IPS DF 4.7 (cell line): ENCODE measurements around the gene CD93.

Experiments used
- DNase-seq: peaks from one replicate; pipeline ENCODE4 v3.0.0-alpha.2; 2013; ENCODE audit warnings: low spot score; ENCODE audit errors: extremely low read depth

Gene CD93, protein sequence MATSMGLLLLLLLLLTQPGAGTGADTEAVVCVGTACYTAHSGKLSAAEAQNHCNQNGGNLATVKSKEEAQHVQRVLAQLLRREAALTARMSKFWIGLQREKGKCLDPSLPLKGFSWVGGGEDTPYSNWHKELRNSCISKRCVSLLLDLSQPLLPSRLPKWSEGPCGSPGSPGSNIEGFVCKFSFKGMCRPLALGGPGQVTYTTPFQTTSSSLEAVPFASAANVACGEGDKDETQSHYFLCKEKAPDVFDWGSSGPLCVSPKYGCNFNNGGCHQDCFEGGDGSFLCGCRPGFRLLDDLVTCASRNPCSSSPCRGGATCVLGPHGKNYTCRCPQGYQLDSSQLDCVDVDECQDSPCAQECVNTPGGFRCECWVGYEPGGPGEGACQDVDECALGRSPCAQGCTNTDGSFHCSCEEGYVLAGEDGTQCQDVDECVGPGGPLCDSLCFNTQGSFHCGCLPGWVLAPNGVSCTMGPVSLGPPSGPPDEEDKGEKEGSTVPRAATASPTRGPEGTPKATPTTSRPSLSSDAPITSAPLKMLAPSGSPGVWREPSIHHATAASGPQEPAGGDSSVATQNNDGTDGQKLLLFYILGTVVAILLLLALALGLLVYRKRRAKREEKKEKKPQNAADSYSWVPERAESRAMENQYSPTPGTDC

DNA sequence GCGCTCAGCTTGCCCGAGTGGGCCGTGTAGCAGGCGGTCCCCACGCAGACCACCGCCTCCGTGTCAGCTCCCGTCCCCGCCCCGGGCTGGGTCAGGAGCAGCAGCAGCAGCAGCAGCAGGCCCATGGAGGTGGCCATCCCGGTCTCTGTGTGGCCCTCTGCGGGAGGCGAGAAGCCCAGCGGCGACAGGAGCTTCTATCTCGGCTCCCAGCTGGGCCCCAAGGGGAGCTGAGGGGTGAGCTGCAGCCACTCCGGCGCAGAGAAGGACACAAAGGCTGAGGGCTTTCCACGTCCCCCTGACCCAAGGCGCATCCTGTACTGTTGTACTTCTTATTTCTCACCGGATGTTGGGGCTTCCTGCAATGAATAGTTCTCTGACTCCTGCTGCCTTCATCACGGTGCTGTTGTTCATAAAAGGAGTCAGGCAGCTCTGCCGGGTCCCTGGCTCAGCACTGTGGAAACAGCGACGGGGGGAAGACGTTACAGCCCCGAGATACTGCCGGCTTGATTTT is at the start of gene CD93:
Gene CD93, minus strand, starts transcription at position 269 of the 511 bp plus-strand sequence. Its CDS starts 132 bp downstream, at position 137.
- no peak for DNase-seq

DNA sequence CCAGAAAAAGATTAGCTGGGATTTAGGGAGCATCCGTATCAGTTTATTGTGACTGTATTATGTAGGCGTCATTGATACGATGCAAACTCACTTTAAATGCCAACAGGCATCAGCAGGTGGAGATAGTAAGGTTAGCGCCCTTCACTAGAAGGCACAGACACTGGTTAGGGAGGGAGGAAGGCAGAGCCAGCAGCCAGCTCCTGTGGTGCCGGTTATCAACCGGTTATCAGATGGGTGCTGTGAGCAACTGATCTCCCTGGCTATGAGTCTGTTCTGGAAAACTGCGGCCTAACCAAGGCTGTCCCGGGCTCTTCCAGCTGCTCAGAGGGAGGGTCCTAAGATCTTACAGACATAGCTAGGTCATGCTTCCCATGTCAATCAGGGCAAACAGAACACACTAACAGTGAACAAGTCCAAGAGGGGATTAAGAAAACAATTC is 47.5 kb upstream of the CD93 start:
- no peak for DNase-seq

DNA sequence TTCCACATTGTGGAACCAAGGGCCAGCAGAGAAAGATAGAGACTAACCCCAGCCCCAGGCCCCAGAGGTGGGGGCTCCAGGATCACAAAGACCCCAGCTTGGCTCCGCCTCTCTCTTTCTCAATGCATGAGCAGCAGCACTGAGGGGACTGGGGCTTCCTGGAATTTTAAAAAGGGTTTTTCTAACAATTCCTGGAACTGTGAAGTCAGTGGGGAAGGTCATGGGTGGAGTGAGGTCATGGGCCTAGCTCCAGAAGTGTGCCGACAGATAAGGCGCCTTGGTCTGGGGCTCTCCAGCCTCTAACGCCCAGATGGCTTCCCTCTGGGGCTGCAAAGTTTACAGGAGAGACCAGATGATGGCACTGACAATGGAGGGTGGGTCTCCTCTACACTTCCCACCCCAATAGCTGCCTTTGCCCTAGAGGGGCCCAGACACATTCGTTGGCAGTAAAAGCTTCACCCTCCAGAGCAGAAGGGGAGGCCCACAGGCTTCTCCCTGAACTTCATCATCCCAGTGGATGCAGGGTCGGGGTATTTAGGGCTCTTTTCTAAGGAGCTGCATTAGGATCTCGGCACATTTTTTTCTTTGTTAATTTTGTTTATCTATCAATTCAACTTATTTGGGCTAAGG is 46.9 kb upstream of the CD93 start:
- no peak for DNase-seq

DNA sequence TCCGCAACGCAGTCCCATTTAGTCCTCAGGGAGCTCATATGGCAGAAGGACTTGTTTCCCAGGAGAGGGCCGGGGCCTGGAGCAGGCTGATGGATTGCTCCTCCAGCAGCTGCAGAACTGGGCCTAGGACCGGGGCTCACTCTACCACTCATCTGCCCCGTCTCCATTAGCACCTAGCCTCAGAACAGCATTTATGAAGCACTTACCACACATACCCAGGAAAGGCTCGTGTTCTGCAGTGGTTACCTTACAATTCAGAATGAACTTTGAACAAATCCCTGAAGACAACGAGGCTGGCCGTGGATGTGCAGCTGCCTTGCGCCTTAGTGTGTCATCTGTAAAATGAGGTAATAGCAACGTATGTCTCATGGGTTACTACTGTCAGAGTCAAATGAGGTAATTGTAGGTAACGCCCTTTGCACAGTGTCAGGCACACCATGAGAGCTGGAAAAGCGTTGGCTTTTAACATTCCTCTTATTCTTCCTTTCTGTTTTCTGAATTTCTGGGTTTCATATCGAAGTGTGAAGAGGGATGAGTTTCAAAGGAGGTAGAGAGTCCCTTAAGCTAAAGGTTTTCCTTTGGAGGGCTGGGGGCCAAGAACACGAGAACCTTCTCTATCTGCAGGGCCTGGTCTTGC is 46.3 kb upstream of the CD93 start:
- DNase-seq, result no peak

DNA sequence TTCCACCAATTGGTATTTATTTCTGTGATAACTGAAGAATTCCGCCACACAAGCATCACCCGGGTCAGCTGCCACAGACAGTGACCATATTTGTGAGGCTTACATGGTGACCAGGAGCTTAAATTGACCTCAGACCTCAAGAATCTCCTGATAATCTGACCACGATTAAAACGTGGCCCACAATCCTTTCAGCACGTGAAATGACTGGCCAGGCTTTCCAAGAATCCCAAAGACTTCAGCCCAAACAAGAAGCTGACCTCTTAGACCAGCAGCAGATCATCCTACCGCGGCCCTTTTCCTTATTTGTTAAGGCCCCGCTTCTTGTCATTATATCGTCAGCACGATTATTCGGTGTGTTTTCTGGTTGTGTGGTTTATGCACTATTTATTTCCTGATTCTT is 45.6 kb upstream of the CD93 start:
- no peak for DNase-seq

DNA sequence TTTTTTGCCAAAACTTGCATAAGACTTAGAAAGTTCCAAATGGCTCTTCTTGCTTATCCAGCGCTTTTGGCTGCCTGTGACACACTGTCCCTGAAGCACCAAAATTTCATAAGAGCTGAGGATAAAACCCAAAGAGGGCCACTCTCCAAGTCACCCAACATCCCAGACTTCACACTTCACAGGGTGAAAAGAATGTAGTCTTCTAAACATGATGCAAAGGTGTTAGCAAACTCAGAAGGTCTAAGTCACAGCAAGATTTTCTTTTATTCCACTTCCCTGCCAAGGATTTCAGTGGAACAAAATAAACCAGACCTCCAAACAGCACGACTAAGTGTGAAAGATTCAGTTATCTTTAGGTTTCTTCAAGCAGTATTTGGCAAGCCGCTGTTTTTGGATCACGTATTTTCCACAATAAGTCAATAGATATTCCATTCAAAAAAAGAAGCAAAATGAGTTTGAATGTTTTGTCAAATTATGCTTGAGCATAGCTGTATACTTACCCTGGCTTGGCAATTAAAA is 44.6 kb upstream of the CD93 start:
- DNase-seq, result no peak

DNA sequence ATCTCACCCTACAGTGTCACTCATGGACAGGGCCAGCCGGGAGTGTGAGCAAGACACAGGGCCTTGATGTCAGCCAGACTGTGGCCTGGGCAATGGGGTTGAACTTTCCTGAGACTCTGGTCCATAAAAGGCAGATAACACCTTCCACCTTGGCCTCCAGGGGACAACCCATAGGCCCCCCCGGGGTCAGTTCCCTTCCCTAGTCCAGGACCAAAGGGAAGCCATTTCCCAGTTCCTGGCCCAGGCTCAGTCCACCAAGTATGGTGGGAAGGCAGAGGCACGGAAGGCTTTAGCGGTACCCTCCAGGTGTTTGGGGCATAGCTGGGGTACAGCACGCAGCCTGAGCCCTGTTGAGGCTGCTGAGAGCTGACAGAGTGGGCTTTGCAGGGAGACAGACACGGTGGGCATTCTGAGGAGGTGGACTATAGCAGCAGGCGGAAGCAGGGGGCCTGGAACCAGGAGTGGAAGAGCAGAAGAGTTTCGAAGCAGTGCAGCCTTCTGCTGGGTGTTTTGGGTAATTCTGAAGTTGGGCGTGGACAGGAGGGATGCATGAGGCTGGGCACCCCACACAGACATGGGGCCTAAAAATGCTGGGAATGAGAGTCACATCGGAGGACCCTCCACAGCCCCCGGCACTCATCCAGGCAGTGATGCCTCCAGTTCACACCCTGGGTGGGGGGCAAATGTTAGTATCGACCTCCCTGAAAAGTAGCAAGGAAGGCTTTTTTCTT is 43.9 kb upstream of the CD93 start:
- no peak for DNase-seq

DNA sequence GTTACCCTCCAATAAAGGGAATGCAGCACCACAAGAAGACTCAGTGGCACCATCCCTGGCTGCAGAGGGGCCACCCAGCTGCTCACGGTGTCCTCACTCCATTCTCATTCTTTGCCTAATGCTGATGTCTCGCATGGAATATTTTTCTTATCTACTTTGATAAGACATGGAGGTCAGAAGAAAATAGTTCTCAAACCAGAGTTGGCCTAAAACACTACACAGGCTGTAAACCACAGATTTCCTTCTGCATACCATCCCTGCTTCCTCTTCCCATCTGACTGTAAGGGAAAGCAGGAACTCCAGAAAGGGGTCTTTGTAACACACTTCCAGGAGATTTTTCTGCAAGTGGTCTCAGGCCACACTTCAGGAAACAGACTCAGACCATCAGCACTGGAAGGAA is 43.1 kb upstream of the CD93 start:
- DNase-seq, result no peak

DNA sequence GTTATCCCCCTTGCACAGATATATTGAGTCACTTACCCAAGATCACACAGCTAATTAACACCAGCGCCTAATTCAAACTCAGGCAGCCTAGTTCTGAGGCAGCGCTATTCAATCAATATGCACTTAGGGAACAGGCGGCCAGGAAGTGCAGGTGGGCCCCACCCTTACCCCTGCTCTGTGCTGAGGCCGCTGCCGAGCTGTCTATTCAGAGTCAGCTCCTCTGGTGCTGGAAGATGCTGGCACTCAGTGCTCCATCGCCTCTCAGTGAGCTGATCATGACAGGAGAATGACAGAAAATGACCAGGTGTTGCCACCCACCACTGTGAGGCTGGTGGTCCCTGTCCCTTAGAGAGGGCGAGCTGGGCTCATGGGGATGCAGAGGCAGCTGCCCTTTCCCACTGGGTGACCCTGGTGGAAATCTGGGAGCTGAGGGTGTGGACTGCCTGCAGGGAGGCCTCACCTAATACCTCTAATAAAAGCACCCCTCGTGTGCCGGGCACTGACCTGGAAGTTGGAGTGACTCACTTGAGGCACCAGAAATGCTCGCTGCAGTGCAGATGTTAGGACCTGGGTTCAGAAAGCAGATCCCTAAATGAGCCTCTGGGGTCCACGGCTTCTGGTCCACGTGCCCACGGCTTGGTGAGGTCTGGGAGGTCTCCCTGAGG is 42.5 kb upstream of the CD93 start:
- no peak for DNase-seq

DNA sequence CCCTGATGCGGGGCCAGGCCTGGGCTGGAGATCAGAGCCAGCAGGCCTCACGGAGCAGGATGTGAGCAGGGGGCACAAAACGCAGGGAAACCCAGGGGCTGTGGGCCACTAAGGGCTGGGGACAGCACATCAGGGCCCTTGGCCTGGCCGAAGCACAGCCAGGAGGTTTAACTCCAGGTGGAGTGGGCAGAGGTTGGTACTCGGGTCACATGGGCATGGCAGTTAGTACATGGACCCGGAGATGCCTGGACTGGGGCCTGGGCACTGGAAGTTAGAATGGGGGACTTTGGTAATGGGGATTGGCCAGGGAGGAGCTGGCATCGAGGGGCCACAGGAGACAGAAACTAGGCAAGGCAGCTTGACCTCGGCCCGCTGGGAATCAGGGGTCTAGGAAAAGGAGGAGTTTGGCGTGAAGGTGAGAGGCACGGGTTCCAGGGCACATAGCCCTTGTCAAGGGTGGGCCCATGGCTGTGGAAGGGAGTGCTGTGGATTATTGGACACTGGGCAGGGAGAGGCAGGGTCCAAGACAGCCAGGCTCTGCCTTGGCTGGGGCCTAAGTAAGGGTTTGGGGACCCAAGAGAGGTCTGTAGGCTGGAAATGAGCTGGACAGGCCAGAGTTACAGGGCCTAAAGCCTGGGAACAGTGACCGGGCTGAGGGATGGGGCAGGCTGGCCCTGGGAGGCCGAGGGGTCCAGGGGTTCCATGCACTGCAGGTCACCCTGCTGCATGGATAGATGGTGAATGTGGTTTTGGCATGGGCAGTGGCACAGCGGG is 41.6 kb upstream of the CD93 start:
- DNase-seq, result no peak

DNA sequence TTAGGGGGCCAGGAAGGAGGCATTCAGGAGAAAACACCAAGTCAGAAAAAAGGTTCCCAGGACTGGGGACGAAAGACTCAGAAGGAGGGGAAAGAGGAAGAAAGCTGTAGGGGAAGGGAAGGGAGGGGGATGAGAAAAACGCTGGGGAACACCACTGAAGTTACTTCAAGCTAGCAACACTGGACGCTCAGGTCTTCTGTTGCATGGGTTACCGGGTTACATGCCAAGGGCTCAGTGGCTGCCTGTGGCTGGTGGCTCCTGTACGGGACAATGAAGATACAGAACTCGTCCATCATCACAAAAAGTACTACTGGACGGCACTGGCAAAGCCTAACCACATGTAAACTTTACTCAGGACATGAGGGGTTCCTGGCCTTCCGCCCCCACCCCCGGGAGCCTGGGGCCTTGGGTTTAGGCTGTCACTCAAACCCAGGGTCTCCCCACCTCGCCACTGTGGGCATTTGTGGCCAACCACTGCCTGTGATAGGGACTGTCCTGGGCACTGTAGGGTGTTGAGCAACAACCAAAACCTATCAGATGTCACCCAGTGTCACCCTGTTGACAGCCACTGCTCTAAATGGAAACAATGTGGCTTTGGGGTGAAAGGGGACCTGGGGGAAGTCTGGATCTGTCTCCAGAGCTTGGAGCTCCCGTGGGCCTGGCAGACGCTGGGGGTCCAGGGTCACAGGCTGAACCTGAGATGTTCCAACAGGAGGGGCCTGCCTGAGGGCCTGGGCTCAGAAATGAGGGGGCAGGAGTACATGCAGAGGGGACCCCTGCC is 40.3 kb upstream of the CD93 start:
- DNase-seq, result no peak

DNA sequence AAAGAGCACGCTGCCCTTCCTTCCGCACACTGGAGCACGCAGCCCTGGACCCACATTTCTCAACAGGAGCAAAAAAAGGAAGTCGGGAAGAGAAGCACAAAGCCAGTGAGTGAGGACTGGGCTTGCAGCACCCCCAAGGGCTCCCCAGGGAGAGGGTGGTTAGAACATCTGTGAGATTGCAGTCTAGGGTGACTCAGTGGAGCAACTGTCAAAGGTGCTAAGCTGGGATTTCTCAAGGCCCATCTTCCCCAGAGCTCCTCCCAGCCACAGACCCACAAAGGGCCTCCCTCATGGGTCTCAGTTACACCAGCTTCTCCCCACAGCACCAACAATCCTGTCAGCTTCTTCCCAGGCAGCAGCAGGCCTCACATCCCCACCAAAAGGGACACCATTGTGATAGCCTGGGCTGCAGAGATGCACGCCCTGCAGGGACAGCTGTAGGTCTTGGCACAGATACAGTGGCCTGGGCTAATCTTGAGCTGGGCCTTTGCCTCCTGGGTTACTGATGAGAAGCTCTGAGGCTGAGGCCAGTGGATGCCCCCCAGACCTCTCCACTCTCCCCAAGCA is 39.6 kb upstream of the CD93 start:
- no peak for DNase-seq

DNA sequence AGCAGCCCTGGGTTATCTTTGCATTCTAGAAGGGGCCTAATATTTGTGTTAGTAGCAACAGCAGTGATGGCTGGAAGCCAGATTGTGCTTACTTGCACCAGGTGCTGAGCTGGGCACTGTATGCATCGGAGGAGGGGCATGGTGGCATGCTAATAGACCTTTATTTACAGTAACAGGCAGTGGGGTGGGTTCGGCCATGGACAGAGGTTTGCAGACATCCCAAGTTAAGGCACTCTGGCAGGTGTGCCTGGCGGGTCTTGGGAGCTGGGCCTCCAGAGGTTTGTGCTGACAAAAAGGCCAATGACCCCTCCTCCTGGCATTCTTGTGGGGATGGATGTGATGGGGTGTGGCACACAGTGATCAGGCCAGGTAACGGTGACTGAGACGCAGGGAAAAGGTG is 39.0 kb upstream of the CD93 start:
- no peak for DNase-seq

DNA sequence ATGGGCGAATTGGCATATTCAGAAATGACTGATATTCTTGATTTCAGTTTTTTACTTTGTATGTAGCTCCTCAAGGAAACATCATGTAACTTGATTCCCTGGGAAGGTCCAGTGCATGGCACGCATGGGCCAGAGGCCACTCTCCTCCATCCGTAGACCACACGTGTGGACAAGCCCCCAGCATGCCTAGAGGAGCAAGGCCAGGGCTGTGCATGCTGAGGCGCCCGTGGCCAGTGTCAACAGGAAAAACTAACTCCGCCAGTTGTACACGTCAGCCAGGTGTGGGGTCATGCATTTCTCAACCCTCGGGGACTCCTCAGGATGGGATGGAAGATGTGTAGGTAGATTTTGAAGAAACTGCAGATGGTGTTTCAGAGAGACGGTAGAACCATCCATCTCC is 37.8 kb upstream of the CD93 start:
- DNase-seq, result no peak

DNA sequence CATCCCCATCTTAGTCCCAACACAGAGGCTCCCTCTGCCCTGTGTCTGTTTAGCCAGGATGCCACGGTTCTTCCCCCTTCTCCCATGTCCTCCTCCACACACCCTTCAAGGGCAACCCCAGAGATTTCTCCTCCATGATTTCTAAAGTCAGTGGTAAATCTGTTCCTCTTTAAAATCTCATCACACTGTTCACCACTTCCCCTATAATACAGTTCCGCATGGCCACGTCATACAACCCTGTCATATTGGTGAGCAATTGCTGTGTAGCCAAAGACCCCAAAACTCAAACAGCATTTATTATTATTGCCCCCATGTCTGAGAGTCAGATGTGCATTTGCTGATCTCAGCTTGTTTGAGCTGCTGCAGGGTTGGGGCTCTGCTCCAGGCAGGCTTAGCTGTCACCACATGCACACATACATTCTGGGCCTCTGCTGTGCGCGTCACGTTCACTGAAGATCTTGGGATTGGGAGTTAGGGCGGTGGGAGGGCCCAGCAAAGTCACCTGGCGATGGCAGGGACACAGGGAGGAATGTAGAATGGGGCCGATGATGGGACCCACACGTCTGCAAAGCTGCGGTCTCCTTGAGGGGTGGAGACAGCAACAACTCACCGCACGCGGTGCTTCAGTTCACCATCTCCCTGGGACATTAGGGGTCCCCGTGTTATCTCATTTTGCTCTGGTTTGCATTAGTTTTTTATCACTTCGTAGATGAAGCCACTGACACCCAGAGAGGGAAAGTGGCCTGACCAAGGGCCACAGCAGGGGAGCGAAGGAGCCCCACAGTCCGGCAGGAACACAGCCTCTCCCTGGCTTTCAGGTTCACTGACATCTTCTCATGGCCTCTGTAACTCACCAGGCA is 36.9 kb upstream of the CD93 start:
- no peak for DNase-seq

DNA sequence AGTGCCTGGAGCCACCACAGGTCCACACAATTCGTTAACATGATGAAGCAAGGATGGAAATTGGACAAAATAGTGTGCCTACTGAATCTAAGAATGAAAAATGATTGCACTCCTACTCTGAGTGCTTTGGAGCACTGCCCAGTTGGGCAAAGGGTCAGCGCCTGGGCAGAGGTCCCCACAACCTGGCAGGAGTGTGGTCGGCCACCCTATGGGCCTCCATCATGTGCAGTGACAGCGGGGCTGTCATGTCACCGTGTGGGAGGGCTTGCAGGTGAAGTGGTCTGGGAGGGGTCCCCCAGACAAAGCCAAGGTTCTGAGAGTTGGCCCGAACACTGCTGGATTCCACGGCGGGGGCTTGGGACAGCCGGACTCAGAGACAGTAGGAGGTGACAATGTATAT is 36.2 kb upstream of the CD93 start:
- no peak for DNase-seq

DNA sequence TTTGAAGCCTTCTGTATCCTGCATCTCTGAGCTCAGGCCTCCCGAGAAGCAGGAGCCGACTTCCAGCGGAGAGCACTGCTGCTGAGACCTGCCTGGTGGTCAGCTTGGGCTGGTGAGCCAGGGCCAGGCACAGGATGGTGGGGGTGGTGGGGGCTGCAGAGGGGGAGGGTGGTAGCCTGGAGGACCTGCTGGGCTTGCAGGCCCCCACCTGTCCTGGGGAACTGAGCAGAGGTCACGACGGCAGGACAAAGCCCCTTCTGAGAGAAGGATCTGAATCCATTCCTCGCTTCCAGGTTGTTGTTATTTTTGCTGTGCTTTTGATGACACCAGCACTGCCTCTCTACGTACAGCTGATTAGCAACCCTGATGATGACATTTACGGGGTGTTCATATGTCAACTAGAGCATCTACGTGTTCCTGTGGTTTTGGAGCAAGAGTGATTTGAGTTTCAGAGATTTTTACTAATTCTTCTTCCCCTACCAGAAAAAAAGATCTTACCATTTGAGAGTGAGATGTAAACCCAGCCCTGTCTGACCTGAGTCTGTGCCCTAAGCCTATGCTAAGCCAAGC is 35.7 kb upstream of the CD93 start:
- DNase-seq, result no peak
